LNCAP (cell line): ENCODE measurements around the gene PLGRKT.

Source experiments
- TF ChIP-seq, protein P1 (sequence below): fragments of 450-650 bp; IDR thresholded peaks from 2 replicates; pipeline ENCODE4 v1.5.1; 2017; ENCODE audit warnings: mild to moderate bottlenecking

The PLGRKT gene

DNA sequence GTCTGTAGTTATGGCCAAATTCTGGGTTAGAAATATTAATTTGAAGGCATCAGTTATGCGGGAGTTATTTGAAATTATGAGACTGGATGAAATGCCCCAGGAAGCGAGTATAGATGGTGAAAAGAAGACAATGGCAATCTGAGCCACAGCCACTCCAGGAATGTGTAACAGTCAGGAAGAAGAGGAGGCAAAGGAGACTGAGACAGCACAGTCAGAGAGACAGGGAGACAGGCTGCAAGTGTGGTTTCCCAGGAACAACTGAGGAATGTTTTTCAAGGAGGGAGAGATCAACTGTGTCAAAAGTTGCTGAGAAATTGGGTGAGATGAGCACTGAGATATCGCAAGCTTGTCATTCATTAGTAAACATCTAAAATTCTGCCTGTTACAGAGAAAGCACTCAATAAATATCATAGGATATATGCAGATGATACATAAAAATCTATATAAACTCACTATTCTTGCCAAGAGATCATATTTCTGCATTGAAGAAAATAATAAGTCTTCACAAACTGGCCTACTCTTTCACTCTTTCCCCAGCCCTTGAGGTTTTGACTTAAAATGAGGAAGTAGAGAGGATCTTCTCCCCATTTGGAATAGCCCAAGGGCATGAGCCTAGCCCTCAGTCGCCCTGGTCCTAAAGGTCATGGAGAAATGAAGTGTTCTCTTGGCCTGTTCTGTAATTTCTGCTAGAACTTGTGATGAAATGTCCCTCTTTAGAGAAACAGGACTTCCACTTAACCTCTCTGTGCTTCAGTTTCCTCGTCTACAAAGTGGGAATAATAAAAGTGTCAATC, 49.5 kb downstream of the PLGRKT start:
- TF ChIP-seq, protein P1, sequence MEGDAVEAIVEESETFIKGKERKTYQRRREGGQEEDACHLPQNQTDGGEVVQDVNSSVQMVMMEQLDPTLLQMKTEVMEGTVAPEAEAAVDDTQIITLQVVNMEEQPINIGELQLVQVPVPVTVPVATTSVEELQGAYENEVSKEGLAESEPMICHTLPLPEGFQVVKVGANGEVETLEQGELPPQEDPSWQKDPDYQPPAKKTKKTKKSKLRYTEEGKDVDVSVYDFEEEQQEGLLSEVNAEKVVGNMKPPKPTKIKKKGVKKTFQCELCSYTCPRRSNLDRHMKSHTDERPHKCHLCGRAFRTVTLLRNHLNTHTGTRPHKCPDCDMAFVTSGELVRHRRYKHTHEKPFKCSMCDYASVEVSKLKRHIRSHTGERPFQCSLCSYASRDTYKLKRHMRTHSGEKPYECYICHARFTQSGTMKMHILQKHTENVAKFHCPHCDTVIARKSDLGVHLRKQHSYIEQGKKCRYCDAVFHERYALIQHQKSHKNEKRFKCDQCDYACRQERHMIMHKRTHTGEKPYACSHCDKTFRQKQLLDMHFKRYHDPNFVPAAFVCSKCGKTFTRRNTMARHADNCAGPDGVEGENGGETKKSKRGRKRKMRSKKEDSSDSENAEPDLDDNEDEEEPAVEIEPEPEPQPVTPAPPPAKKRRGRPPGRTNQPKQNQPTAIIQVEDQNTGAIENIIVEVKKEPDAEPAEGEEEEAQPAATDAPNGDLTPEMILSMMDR, result no peak

DNA sequence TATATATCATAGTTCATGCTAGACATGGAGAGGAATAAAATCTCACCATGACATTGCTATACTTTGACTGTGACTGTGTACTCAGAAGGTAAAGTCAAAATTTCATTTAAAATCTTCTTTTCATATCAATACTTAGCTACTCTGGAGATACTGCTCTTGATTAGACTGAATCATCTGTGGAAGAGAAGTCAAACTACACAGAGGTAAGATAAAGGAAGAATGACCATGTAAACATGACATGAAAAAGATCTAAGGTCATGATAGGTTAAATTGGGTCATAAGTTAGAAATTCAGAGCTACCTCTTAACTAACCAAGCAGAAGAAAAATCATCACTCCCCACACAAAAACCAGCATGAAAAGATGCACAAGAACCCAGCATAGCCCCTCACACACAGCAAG, 53.3 kb downstream of the PLGRKT start:
- TF ChIP-seq, protein P1, result no peak

GRCh38 chr9:5382479-5382878, 55.2 kb downstream of the PLGRKT start:
- TF ChIP-seq, protein P1, result no peak

DNA sequence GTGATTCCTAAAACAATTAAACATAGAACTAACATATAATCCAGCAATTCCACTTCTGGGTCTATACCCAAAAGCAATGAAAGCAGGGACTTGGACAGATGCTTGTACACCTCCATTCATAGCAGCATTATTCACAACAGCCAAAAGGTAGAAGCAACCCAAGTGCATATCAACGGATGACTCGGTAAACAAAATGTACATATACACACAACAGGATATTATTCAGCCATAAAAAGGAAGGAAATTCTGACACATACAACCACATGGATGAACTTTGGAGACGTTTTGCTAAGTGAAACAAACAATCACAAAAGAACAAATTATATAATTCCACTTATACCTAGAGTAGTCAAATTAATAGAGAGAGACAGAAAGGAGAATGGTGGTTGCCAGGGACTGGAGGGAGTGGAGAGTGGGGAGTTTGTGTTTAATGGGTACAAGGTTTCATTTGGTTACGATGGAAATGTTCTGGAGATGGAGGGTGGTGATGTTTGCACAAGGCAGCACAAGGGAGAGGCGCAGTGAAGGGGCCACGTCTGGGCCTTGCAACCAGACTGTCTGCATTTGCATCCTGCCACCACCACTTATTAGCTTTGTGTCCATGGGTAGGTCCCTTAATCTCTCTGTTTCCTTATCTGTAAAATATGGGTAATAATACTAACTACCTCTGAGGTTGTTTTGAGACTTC, 61.8 kb downstream of the PLGRKT start:
- TF ChIP-seq, protein P1, result no peak

DNA sequence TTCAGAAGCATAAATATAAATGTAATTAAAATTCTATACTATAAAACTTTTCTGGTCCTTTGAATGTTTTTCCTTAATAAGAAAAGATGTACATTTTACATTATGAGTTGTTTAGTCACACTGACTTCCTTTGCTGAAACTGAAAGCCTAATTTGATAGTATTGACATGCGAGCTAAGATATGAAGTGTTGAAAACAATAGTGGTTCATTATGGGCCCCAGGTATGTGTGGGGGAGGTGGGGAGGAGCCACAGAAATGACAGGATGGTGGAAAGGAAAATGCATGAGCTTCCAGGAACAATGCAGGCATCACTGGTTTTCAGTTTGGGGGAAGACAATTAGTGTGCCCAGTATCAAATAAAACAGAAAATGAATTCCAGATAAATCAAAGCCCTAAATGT, 62.6 kb downstream of the PLGRKT start:
- TF ChIP-seq, protein P1, result no peak

DNA sequence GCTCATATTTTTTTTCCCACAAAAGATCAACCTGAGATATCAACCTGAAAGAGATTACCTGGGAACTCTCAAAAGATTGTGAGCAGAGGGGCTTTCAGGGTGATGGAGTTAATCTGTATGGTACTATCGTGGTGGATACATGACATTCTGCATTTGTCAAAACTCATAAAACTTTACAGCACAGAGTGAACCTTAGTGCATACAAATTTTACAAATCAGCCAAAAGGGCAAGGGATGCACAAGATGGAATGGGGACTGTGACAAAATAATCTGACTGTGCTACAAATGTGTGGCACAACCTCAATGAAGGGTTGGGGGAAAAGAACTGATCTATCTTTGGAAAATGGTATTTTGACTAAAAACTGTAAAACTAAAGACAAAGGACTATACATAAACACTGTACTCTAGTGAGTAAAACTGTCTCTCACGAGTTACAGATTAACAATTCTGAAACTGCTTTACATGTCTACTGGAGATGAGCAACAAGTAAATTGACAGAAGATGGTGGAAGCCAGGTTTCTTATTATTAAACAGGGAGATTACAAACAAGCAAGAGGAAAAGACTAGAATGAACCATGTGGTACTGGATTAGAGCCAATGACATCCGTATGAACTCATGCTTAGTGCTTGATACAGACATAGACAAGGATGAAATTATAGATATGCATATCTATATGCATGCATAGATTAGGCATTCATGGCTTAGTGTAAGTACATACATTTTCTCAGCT, 73.3 kb downstream of the PLGRKT start:
- TF ChIP-seq, protein P1, result no peak

GRCh38 chr9:5361326-5362010, 76.3 kb downstream of the PLGRKT start:
- TF ChIP-seq, protein P1, result no peak
